ENCODE results near the gene FNDC10.

FNDC10 gene

GRCh38 chr1:1601564-1602303, 1.8 kb upstream of the FNDC10 start:
- TF ChIP-seq TSHZ2 (CRISPR knock-in tag; IDR thresholded peaks at IDR 0.05) (no peak), RARB (CRISPR knock-in tag; IDR thresholded peaks at IDR 0.05) (no peak), SNAI2 (CRISPR knock-in tag; IDR thresholded peaks at IDR 0.05) (no peak), ZC3H10 (CRISPR knock-in tag; IDR thresholded peaks at IDR 0.05) (no peak), POU6F1 (CRISPR knock-in tag; IDR thresholded peaks at IDR 0.05; ENCODE audit: borderline replicate concordance, low read depth) (no peak), TOX (CRISPR knock-in tag; IDR thresholded peaks at IDR 0.05; ENCODE audit: borderline replicate concordance) (no peak), ZNF565 (CRISPR knock-in tag; conservative IDR thresholded peaks at IDR 0.05; ENCODE audit: low read depth) (no peak), ISL1 (CRISPR knock-in tag; IDR thresholded peaks at IDR 0.05) (no peak), ARNTL (CRISPR knock-in tag; IDR thresholded peaks at IDR 0.05; ENCODE audit: borderline replicate concordance, low read depth) (no peak), GLIS3 (CRISPR knock-in tag; IDR thresholded peaks at IDR 0.05) (no peak), ZFP30 (CRISPR knock-in tag; IDR thresholded peaks at IDR 0.05) (no peak), PATZ1 (CRISPR knock-in tag; IDR thresholded peaks at IDR 0.05; ENCODE audit: borderline replicate concordance) (no peak), CSRNP3 (CRISPR knock-in tag; IDR thresholded peaks at IDR 0.05) (no peak)
- no peak for ATAC-seq

GRCh38 chr1:1600861-1601563, 1.1 kb upstream of the FNDC10 start:
- TF ChIP-seq ZFP30 (CRISPR knock-in tag; IDR thresholded peaks at IDR 0.05) = no peak
- TF ChIP-seq BACH2 (CRISPR knock-in tag; IDR thresholded peaks at IDR 0.05; ENCODE audit: borderline replicate concordance) = no peak
- no peak for TF ChIP-seq TCF4 (CRISPR knock-in tag; IDR thresholded peaks at IDR 0.05; ENCODE audit: borderline replicate concordance)
- no peak for TF ChIP-seq PATZ1 (CRISPR knock-in tag; IDR thresholded peaks at IDR 0.05; ENCODE audit: borderline replicate concordance)
- no peak for TF ChIP-seq ISL1 (CRISPR knock-in tag; IDR thresholded peaks at IDR 0.05)
- no peak for TF ChIP-seq RARB (CRISPR knock-in tag; IDR thresholded peaks at IDR 0.05)
- no peak for TF ChIP-seq POU6F1 (CRISPR knock-in tag; IDR thresholded peaks at IDR 0.05; ENCODE audit: borderline replicate concordance, low read depth)
- TF ChIP-seq CSDC2 (CRISPR knock-in tag; IDR thresholded peaks at IDR 0.05) = no peak
- TF ChIP-seq ARNTL (CRISPR knock-in tag; IDR thresholded peaks at IDR 0.05; ENCODE audit: borderline replicate concordance, low read depth) = no peak
- TF ChIP-seq ZC3H10 (CRISPR knock-in tag; IDR thresholded peaks at IDR 0.05) = no peak
- no peak for TF ChIP-seq SNAI2 (CRISPR knock-in tag; IDR thresholded peaks at IDR 0.05)
- TF ChIP-seq TSHZ2 (CRISPR knock-in tag; IDR thresholded peaks at IDR 0.05) = no peak
- TF ChIP-seq ESRRG (CRISPR knock-in tag; IDR thresholded peaks at IDR 0.05) = no peak
- ATAC-seq = no peak
